Measurements from ENCODE around the gene MYBPC3. TPM values are rescaled to one million over a fixed set of nuclear protein-coding genes. Genes with fewer than 3 reads are reported as not detected.

MYBPC3 gene
- total RNA-seq, 1 experiment from 2014 or later = not detected

- no peak for DNase-seq (ENCODE audit: low spot score)
These were observed 5.7 kb upstream of the MYBPC3 start for GRCh38 chr11:47357985-47358730.

GRCh38 chr11:47356998-47357329, 4.5 kb upstream of the MYBPC3 start:
- DNase-seq (ENCODE audit: low spot score) = no peak

GRCh38 chr11:47356129-47356997, 3.9 kb upstream of the MYBPC3 start:
- DNase-seq (ENCODE audit: low spot score) = no peak

GRCh38 chr11:47355283-47356128, 3.0 kb upstream of the MYBPC3 start:
- DNase-seq (ENCODE audit: low spot score) = peak; percentile 97

GRCh38 chr11:47354913-47355282, 2.4 kb upstream of the MYBPC3 start:
- DNase-seq (ENCODE audit: low spot score) = no peak

GRCh38 chr11:47353978-47354774, 1.7 kb upstream of the MYBPC3 start:
- DNase-seq (ENCODE audit: low spot score) = no peak

GRCh38 chr11:47351156-47352126, 1.1 kb downstream of the MYBPC3 start:
- no peak for DNase-seq (ENCODE audit: low spot score)

GRCh38 chr11:47350315-47350714, 2.2 kb downstream of the MYBPC3 start:
- no peak for DNase-seq (ENCODE audit: low spot score)

GRCh38 chr11:47349521-47350095, 2.9 kb downstream of the MYBPC3 start:
- DNase-seq (ENCODE audit: low spot score) = no peak

GRCh38 chr11:47348859-47349258, 3.6 kb downstream of the MYBPC3 start:
- peak; percentile 77 for DNase-seq (ENCODE audit: low spot score)

- no peak for DNase-seq (ENCODE audit: low spot score)
These were observed 4.2 kb downstream of the MYBPC3 start for GRCh38 chr11:47348131-47348802.

- no peak for DNase-seq (ENCODE audit: low spot score)
These were observed 5.4 kb downstream of the MYBPC3 start for GRCh38 chr11:47347137-47347536.

- no peak for DNase-seq (ENCODE audit: low spot score)
These were observed 6.5 kb downstream of the MYBPC3 start for GRCh38 chr11:47345890-47346563.

- DNase-seq (ENCODE audit: low spot score) = no peak
These were observed 9.6 kb downstream of the MYBPC3 start for GRCh38 chr11:47342854-47343253.

GRCh38 chr11:47342036-47342803, 10.3 kb downstream of the MYBPC3 start:
- no peak for DNase-seq (ENCODE audit: low spot score)

GRCh38 chr11:47340980-47341775, 11.3 kb downstream of the MYBPC3 start:
- DNase-seq (ENCODE audit: low spot score) = no peak

- no peak for DNase-seq (ENCODE audit: low spot score)
These were observed 12.5 kb downstream of the MYBPC3 start for GRCh38 chr11:47340010-47340409.
